GM06990 (cell line): ENCODE data around the gene RTN4RL1.

Experiments used
- DNase-seq: peaks from one replicate; pipeline ENCODE4 v3.0.0-alpha.2; 2011; ENCODE audit not compliant: insufficient read length; ENCODE audit errors: extremely low read depth
- H3K27me3 ChIP-seq: replicated peaks from 2 replicates; pipeline ENCODE4 v1.6.0; 2011; ENCODE audit warnings: low read length; ENCODE audit not compliant: control insufficient read depth, insufficient read depth
- H3K36me3 ChIP-seq: 2 replicates; pipeline ENCODE4 v1.5.1; 2011; ENCODE audit warnings: low read length; ENCODE audit not compliant: control insufficient read depth, insufficient read depth
- H3K4me3 ChIP-seq: replicated peaks from 2 replicates; pipeline ENCODE4 v1.5.1; 2011; ENCODE audit warnings: low read depth, mild to moderate bottlenecking, control low read depth, low read length
- TF ChIP-seq, protein P1 (sequence below): IDR thresholded peaks from 2 replicates; pipeline ENCODE4 v1.5.1; 2011; ENCODE audit warnings: low read length, control low read depth, mild to moderate bottlenecking, inconsistent platforms; ENCODE audit not compliant: insufficient read depth, poor library complexity, severe bottlenecking

The RTN4RL1 gene

DNA sequence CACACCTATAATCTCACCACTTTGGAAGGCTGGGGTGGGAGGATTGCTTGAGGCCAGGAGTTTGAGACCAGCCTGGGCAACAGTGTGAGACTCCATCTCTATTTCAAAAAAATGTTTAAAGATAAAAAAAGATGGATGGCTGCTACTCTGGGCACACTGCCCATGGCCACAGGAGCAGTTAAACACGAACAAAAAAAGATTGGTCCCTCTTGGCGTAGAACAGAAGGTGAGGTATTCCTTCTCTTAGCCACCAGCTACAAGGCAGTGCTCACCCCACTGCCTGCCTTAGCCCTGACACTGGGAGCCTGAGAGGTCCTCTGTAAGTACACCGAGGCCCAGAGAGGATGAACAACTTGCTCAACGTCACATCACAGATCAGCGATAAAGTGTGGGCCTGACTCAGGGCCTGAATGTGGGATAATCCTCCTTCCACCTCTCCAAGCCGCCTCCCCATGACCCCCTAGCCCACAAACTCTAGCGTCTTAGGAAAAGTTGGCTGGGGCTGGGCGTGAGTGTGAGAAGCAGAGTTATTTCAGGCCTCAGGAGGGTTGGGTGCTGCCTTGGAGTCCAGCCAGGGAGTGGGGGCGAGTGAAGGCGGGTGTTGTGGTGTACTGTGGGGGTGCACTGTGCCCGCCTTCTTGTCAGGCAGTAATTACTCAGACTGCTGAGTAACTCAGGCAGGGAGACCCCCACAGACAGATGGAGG lies 2.5 kb upstream of the RTN4RL1 start:
- no peak for DNase-seq

GRCh38 chr17:2025622-2026309 lies 632 bp upstream of the RTN4RL1 start:
- TF ChIP-seq, protein P1, sequence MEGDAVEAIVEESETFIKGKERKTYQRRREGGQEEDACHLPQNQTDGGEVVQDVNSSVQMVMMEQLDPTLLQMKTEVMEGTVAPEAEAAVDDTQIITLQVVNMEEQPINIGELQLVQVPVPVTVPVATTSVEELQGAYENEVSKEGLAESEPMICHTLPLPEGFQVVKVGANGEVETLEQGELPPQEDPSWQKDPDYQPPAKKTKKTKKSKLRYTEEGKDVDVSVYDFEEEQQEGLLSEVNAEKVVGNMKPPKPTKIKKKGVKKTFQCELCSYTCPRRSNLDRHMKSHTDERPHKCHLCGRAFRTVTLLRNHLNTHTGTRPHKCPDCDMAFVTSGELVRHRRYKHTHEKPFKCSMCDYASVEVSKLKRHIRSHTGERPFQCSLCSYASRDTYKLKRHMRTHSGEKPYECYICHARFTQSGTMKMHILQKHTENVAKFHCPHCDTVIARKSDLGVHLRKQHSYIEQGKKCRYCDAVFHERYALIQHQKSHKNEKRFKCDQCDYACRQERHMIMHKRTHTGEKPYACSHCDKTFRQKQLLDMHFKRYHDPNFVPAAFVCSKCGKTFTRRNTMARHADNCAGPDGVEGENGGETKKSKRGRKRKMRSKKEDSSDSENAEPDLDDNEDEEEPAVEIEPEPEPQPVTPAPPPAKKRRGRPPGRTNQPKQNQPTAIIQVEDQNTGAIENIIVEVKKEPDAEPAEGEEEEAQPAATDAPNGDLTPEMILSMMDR: peak; percentile 31
- DNase-seq: no peak
- H3K4me3 ChIP-seq: peak overlapping the region; percentile 39
- no peaks in the 10 kb centered on the region for H3K36me3 ChIP-seq
- H3K27me3 ChIP-seq: peaks cover 4% of the 10 kb centered on the region

More for the DNA sequence above, 2.5 kb upstream of the RTN4RL1 start:
- H3K27me3 ChIP-seq: peaks cover 4% of the 10 kb centered on the region
- TF ChIP-seq, protein P1: no peak
- no peak overlapping the region for H3K4me3 ChIP-seq
- H3K36me3 ChIP-seq: no peaks in the 10 kb centered on the region

DNA sequence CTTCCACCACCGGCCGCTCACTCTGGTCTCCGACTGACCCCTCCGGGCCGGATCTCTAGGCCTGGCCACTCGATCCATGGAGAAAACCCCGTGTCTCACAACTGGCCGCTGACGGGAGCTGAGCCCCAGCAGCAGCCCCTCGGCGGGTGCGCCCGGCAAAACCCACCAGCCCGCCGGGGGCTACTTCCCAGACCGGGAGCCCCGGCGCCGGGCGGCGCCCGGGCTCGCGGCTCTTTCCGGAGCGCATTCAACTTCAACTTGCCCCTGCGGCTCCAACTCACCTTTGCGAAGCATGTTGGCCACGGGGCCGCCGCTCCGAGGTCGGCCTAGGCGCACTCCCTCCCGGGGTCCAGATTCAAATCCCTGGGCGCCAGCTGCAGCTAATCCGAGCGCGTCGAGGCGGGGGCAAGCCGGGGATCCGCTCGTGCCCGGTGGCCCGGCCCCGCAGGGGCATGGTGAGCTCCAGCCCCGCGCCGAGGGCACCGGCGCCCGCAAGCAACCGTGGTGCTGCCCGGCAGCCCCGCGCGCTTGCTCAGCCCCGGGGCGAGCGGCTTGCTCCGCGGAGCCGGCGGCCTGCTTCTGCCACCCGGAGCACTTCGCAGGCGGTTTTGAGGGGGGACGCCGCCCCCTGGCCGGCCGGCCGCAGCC lies 438 bp downstream of the RTN4RL1 start:
- Histone ChIP-seq H3K27me3 (peaks cover 4% of the 10 kb centered on the region), H3K36me3 (no peaks in the 10 kb centered on the region), H3K4me3 (peak overlapping the region; percentile 39; the same call in 1 of the 2 replicates)
- no peak for DNase-seq
- TF ChIP-seq, protein P1: no peak

DNA sequence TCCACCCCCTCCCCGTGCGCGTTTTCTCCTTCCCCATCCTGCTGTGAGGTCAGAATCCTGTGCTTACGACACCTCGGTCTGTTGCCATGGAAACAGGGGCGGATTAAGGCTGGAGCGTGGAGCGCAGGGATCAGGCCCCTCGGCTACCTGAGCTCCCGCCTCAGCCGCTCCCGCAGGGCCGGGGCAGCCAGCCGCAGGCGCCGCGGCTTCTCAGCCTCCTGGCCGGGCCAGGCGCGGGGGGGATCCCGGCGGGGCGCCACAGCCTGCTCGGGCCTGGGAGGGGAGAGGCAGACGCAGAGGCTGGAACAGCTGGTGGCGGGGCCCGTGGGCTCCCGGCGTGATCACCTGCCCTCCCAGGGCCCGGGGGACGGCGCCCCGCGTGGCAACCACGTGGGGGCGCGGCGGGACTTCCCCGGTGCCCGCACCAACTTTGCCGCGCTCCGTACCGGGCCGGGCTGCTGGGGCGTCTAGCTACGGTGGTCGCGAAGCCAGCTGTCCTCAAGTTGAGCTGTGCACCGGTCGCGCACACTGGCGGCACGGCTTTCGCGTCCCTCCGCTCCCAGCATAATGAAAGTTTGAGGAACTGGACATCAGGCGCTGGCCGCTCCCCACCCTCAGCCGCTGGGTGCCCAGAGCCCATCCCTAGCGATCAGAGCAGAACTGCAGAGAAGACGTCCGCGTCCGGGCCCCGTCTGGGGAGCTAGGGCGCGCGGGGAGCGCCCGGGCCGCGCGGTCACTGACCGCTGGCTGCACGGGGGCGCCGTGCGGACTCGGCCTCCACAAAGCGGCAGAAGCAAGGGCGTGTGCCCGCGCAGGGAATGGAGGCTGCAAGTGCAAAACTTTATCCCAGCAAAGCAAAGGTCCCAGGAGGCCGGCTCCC lies 1.2 kb downstream of the RTN4RL1 start:
- no peak for DNase-seq

DNA sequence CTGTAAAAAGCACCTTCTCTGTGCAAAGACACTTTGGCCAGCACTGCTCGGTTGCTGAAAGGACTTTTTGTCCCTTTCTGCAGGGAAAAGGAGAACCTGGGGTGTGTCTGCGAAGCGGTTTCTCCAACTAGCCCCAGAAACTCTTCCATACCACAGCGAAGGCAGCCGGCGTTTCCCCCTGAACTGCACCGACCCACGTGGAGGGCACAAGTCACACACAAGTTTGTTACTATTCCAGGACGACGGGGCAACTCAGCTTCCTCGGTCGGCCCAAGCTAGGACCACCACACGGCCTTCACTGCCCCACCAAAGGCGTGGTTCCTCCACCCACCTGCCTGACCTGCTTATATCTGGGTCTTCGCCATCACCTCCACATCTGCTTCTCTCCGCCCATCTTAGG lies 1.9 kb downstream of the RTN4RL1 start:
- Histone ChIP-seq H3K4me3 (no peak overlapping the region), H3K36me3 (no peaks in the 10 kb centered on the region), H3K27me3 (peaks cover 2% of the 10 kb centered on the region)
- no peak for DNase-seq
- TF ChIP-seq, protein P1: no peak

More for the DNA sequence above, 1.2 kb downstream of the RTN4RL1 start:
- TF ChIP-seq, protein P1: no peak
- H3K4me3 ChIP-seq: no peak overlapping the region
- peaks cover 3% of the 10 kb centered on the region for H3K27me3 ChIP-seq
- H3K36me3 ChIP-seq: no peaks in the 10 kb centered on the region
